B cell (primary cell): Measurements from ENCODE around the gene PPIL1.

Experiments used
- CTCF ChIP-seq: fragments of 200-600 bp; IDR thresholded peaks from one replicate; pipeline ENCODE4 v1.8.0; 2022; ENCODE audit warnings: antibody characterized with exemption, mild to moderate bottlenecking
- EZH2 ChIP-seq: IDR thresholded peaks from 2 replicates; pipeline ENCODE4 v1.6.1; 2012; ENCODE audit warnings: borderline replicate concordance, low read depth, mild to moderate bottlenecking, moderate library complexity, low read length; ENCODE audit not compliant: insufficient read depth, poor library complexity, severe bottlenecking

GRCh38 chr6:36873612-36874442 lies 776 bp downstream of the PPIL1 start:
- TF ChIP-seq CTCF (no peak), EZH2 (no peak)
